22Rv1 (cell line): ENCODE measurements around the gene HIPK4.

ENCODE experiments used
- H3K27ac ChIP-seq: fragments of 450-650 bp; 2 replicates; pipeline ENCODE4 v1.5.1; 2017
- CTCF ChIP-seq: fragments of 450-650 bp; IDR thresholded peaks from 2 replicates; pipeline ENCODE4 v1.5.1; 2017; ENCODE audit warnings: mild to moderate bottlenecking
- ZFX ChIP-seq: fragments of 450-650 bp; IDR thresholded peaks from 2 replicates; pipeline ENCODE4 v1.6.1; 2017; ENCODE audit warnings: antibody characterized with exemption, borderline replicate concordance

Gene HIPK4

GRCh38 chr19:40360020-40360707 is 29.8 kb downstream of the HIPK4 start:
- H3K27ac ChIP-seq: peak overlapping the region; percentile 58; the same call in 1 of the 2 replicates
- TF ChIP-seq ZFX (no peak), CTCF (no peak)

DNA sequence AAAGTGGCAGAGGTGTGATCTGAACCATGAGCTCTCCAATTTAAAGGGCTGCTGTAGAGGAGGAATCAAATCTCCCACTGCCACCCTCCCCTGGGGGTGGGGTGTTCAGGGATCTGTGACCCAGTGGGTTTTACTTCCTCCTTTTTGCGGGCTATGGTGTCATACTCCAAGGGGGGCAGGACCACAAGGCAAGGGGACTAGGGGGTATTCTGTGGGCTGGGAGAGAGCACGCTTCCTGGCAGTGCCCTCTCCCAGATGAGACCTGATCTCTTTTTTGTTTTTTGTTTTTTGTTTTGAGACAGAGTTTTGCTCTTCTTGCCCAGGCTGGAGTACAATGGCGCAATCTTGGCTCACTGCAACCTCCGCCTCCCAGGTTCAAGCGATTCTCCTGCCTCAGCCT is 31.2 kb downstream of the HIPK4 start:
- no peak for TF ChIP-seq ZFX
- no peak for TF ChIP-seq CTCF
- H3K27ac ChIP-seq: no peak overlapping the region

DNA sequence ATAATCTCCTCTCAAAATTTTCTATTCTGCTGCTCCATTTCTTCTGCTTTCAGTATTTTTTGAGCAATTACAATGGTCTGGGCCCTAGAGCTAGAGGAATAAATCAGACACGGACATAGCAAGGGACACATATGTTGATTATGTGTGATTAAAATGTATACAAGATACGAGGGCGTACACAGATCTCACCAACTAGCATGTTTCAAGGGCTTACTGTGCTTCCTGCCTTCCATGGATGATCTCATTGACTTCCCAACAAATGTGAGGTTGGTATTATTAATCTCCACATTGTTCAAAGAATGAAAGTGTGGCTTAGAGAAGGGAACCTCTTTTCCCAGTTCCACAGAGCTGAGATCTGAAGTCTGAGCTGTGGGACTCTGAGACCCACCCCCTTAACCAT is 32.3 kb downstream of the HIPK4 start:
- H3K27ac ChIP-seq: no peak overlapping the region
- TF ChIP-seq ZFX (no peak), CTCF (no peak)

DNA sequence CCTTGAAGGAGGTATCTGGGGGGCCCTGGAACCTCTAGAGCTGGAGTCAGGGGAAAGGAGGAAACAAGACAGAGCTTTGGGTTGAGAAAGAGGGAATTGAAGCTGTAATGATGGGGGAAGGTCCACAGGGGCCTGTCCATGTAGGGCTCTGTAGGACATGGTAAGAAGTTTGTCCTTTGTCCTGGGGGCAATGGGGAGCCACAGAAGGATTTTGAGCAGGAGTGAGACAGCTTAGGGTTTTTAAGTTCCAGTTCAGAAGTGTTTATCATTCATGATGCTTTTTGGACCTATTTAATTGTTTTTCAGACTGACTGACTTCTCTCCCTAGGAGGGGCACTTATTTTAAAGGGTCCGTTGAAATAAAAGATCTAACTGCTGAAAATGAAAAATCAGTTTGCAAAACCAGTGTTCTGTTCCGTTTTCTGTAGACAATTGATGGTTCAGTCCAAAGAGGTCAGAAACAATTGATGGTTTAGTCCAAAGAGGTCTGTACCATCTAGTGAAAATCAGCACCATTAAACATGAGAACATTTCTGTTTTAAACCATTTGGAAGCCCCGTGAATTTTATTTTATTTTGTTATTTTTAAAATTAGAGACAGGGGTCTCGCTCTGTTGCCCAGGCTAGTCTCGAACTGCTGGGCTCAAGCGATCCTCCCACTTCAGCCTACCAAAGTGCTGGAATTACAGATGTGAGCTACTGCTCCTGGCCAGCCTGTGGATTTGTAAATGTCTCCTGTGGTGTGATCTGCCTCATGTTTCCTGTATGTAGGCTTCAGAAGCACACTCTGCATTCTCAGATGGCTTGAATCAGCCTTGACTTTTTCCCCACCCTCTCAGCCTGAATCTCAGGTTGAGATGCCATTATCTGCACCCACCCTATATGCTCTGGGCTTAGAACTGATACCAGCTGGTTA is 33.0 kb downstream of the HIPK4 start:
- H3K27ac ChIP-seq: no peak overlapping the region
- no peak for TF ChIP-seq ZFX

DNA sequence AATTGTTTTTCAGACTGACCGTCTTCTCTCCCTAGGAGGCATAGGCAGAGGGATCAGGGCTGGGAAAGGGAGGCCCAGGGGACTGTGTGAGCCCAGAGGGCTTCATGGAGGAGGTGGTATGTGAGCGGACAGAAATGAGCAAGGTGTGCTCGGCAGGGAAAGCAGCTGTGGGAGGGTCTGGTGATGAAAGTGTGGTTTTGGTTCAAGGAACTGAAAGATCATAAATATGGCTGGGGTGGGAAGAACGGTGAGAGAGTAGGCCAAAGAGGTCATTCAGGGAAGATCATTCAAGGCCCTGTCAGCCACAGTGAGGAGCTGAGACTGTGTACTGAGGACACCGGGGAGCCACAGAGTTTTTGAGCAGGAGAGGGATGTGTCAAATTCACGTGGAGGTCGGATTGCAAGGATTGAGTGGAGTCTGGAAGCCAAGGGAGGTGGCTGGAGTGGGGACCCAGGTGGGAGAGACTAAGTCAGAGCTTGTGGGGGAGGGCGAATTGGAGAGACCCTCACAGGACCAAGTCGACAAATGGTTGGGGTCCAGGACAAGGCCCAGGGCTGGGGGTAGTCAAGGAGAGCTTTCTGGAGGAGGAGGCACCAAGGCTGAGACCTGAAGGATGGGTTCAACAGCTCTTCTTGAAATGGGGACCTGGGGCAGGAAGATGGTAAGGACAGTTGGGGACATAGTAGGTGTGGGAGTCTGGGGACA is 33.9 kb downstream of the HIPK4 start:
- no peak overlapping the region for H3K27ac ChIP-seq
- TF ChIP-seq ZFX (no peak), CTCF (no peak)

- peak overlapping the region; percentile 70; the same call in 1 of the 2 replicates for H3K27ac ChIP-seq
Measured at GRCh38 chr19:40348961-40349507, 40.9 kb downstream of the HIPK4 start.

More at GRCh38 chr19:40348961-40349507, 40.9 kb downstream of the HIPK4 start:
- TF ChIP-seq ZFX (no peak), CTCF (no peak)
